OCI-LY1 (cell line): ENCODE measurements around the gene FHIP1A.

Experiments used
- EZH2 ChIP-seq: fragments of 200-600 bp; sonication (generic), shearing (Covaris generic); IDR thresholded peaks from 2 replicates; pipeline ENCODE4 v1.8.0; 2017; ENCODE audit warnings: borderline replicate concordance, mixed run types, mild to moderate bottlenecking, antibody characterized with exemption, low read length, moderate library complexity, mixed read lengths
- TF ChIP-seq, protein P1 (sequence below): fragments of 200-600 bp; sonication (generic), shearing (Covaris generic); IDR thresholded peaks from 2 replicates; pipeline ENCODE4 v1.5.1; 2017; ENCODE audit warnings: mild to moderate bottlenecking, antibody characterized with exemption, low read length, moderate library complexity, mixed read lengths

DNA sequence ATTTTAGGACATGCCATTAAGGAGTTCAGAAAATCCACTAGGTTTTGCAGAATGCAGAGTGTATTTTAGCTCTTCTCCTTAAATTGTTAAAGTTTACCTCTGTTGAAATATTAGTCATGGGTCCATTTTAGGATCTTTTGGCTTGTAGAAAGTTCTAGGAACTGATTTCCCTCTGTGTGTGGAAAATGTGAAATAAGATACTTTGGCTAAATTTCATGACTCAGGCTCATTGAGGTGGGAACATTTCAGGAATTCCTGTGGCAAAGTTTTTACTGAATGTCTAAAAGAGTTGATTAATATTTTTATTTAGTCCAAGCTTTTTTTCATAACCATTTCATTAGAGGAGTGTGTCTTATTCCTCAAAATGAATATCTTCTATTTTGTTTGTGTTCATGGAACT is 7.0 kb downstream of the FHIP1A start:
- no peak for TF ChIP-seq EZH2
- TF ChIP-seq, protein P1, sequence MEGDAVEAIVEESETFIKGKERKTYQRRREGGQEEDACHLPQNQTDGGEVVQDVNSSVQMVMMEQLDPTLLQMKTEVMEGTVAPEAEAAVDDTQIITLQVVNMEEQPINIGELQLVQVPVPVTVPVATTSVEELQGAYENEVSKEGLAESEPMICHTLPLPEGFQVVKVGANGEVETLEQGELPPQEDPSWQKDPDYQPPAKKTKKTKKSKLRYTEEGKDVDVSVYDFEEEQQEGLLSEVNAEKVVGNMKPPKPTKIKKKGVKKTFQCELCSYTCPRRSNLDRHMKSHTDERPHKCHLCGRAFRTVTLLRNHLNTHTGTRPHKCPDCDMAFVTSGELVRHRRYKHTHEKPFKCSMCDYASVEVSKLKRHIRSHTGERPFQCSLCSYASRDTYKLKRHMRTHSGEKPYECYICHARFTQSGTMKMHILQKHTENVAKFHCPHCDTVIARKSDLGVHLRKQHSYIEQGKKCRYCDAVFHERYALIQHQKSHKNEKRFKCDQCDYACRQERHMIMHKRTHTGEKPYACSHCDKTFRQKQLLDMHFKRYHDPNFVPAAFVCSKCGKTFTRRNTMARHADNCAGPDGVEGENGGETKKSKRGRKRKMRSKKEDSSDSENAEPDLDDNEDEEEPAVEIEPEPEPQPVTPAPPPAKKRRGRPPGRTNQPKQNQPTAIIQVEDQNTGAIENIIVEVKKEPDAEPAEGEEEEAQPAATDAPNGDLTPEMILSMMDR = no peak
